Mesenchymal stem cell (in vitro differentiated cells and primary cell): ENCODE data around the gene TEX51.

Experiments used
- DNase-seq: peaks from one replicate; pipeline ENCODE4 v3.0.0-alpha.2; 2013
- H2AFZ ChIP-seq: one replicate; pipeline ENCODE4 v1.6.1; 2013; ENCODE audit warnings: low read depth, mild to moderate bottlenecking, control low read depth, inconsistent platforms, low read length, moderate library complexity
- H2AK5ac ChIP-seq: 2 replicates; pipeline ENCODE4 v1.6.1; 2013; ENCODE audit warnings: low read length, moderate library complexity, mild to moderate bottlenecking, inconsistent platforms; ENCODE audit not compliant: severe bottlenecking
- H2BK120ac ChIP-seq: one replicate; pipeline ENCODE4 v1.6.1; 2013; ENCODE audit warnings: low read depth, mild to moderate bottlenecking, inconsistent platforms, low read length, moderate library complexity
- H2BK12ac ChIP-seq, 2 experiments: one replicate each; pipeline ENCODE4 v1.6.1; 2013; ENCODE audit warnings: inconsistent platforms in 2 of 2, low read length in 2 of 2, mild to moderate bottlenecking in 2 of 2, moderate library complexity in 2 of 2, control low read depth in 1 of 2
- H2BK15ac ChIP-seq: one replicate; pipeline ENCODE4 v1.6.1; 2013; ENCODE audit warnings: mild to moderate bottlenecking, low read depth, inconsistent platforms; ENCODE audit not compliant: poor library complexity, severe bottlenecking
- H2BK5ac ChIP-seq: 2 replicates; pipeline ENCODE4 v1.6.1; 2013; ENCODE audit warnings: low read depth, mild to moderate bottlenecking, low read length, control low read depth, inconsistent platforms; ENCODE audit not compliant: poor library complexity, severe bottlenecking
- H3K14ac ChIP-seq, 2 experiments: one replicate each; pipeline ENCODE4 v1.6.1; 2013; ENCODE audit warnings: inconsistent platforms in 2 of 2, low read length in 2 of 2, control low read depth in 1 of 2, mild to moderate bottlenecking in 1 of 2, moderate library complexity in 1 of 2
- H3K18ac ChIP-seq, 2 experiments: one replicate each; pipeline ENCODE4 v1.6.1; 2013; ENCODE audit warnings: inconsistent platforms in 2 of 2, low read length in 2 of 2, control low read depth in 1 of 2, low read depth in 1 of 2, mild to moderate bottlenecking in 1 of 2
- H3K23ac ChIP-seq, 2 experiments: one replicate each; pipeline ENCODE4 v1.6.1; 2013; ENCODE audit warnings: inconsistent platforms in 2 of 2, low read length in 2 of 2, mild to moderate bottlenecking in 2 of 2, moderate library complexity in 2 of 2, control low read depth in 1 of 2
- H3K27ac ChIP-seq: 2 replicates; pipeline ENCODE4 v1.5.1; 2013; ENCODE audit warnings: mild to moderate bottlenecking, moderate library complexity, low read length, control low read depth, inconsistent platforms; ENCODE audit not compliant: poor library complexity, severe bottlenecking
- H3K27me3 ChIP-seq, 2 experiments: 2 replicates each; pipeline versions ENCODE4 v1.6.1 to v1.7.0; 2013; ENCODE audit warnings: low read length in 2 of 2, mild to moderate bottlenecking in 2 of 2, moderate library complexity in 2 of 2, control low read depth in 1 of 2, inconsistent platforms in 1 of 2; ENCODE audit not compliant: control insufficient read depth in 1 of 2, insufficient read depth in 1 of 2
- H3K36me3 ChIP-seq, 2 experiments: 2 replicates each; pipeline versions ENCODE4 v1.6.1 to v1.7.0; 2013; ENCODE audit warnings: low read length in 2 of 2, control low read depth in 1 of 2, inconsistent platforms in 1 of 2, low read depth in 1 of 2, mild to moderate bottlenecking in 1 of 2; ENCODE audit not compliant: insufficient read depth in 2 of 2, control insufficient read depth in 1 of 2
- H3K4ac ChIP-seq, 2 experiments: one replicate each; pipeline ENCODE4 v1.6.1; 2013; ENCODE audit warnings: inconsistent platforms in 2 of 2, low read length in 2 of 2, mild to moderate bottlenecking in 2 of 2, moderate library complexity in 2 of 2, control low read depth in 1 of 2, low read depth in 1 of 2
- H3K4me1 ChIP-seq: 2 replicates; pipeline ENCODE4 v1.6.1; 2013; ENCODE audit warnings: low read depth, low read length, control low read depth; ENCODE audit not compliant: control insufficient read depth, insufficient read depth
- H3K4me2 ChIP-seq: 2 replicates; pipeline ENCODE4 v1.6.1; 2013; ENCODE audit warnings: low read length, mild to moderate bottlenecking, inconsistent platforms; ENCODE audit not compliant: poor library complexity, severe bottlenecking
- H3K4me3 ChIP-seq, 2 experiments: 2 replicates each; pipeline versions ENCODE4 v1.5.1 to v1.7.0; 2013; ENCODE audit warnings: low read length in 2 of 2, mild to moderate bottlenecking in 2 of 2, control low read depth in 1 of 2, low read depth in 1 of 2; ENCODE audit not compliant: insufficient read depth in 1 of 2
- H3K79me1 ChIP-seq: replicated peaks from 2 replicates; pipeline ENCODE4 v1.6.1; 2013; ENCODE audit warnings: mild to moderate bottlenecking, control low read depth, low read length, inconsistent platforms; ENCODE audit not compliant: poor library complexity, severe bottlenecking
- H3K9ac ChIP-seq: 2 replicates; pipeline ENCODE4 v1.7.0; 2013; ENCODE audit warnings: mild to moderate bottlenecking, low read length, moderate library complexity
- H3K9me3 ChIP-seq: 2 replicates; pipeline ENCODE4 v1.7.0; 2013; ENCODE audit warnings: mild to moderate bottlenecking, low read length; ENCODE audit not compliant: control insufficient read depth
- H4K8ac ChIP-seq: one replicate; pipeline ENCODE4 v1.6.1; 2013; ENCODE audit warnings: inconsistent platforms, mild to moderate bottlenecking, low read length, moderate library complexity
- H4K91ac ChIP-seq: one replicate; pipeline ENCODE4 v1.6.1; 2013; ENCODE audit warnings: mild to moderate bottlenecking, low read length, inconsistent platforms
- WGBS: methylation state at CpG from one replicate; pipeline ENCODE4 v1.1.7; 2013; ENCODE audit warnings: mixed read lengths; 5-methylcytosine and 5-hydroxymethylcytosine counted together

TEX51 gene

DNA sequence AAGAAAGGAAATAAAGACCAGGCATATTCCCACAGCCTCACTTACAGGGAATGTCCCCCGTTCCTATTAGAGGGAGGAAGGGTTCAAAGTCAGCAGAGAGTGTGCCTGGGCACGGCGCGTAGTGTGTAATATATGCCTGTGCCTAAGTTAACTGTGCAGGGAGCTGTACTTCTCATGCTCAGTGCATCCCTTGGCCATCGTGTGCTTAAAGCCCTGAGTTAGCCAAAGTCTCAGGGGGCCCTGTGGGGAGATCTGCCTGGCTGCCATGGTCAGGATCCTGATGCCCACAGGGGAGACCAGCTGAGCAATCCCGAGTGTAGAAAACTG is 48.4 kb downstream of the TEX51 start:
- Histone ChIP-seq H3K36me3 (no peaks in the 10 kb centered on the region), H2BK15ac (no peak overlapping the region), H3K4me3 (no peak overlapping the region), H3K18ac (no peak overlapping the region), H4K91ac (no peak overlapping the region), H3K79me1 (no peaks in the 10 kb centered on the region), H3K4me2 (no peak overlapping the region), H2BK12ac (no peak overlapping the region), H3K9me3 (peaks cover 11% of the 10 kb centered on the region), H3K4ac (no peak overlapping the region), H2BK5ac (peak overlapping the region; percentile 48), H3K9ac (no peak overlapping the region), H3K27me3 (peaks cover 3 to 28% of the 10 kb centered on the region in 2 experiments), H3K27ac (peak overlapping the region; percentile 77), H2AK5ac (peak overlapping the region; percentile 76), H2AFZ (no peak overlapping the region), H2BK120ac (no peak overlapping the region), H4K8ac (no peak overlapping the region), H3K14ac (no peak overlapping the region), H3K4me1 (peaks cover 17% of the 10 kb centered on the region), H3K23ac (no peak overlapping the region)
- DNase-seq = no peak
- WGBS = 91% methylated on average over 5 of the region's 6 CpGs

DNA sequence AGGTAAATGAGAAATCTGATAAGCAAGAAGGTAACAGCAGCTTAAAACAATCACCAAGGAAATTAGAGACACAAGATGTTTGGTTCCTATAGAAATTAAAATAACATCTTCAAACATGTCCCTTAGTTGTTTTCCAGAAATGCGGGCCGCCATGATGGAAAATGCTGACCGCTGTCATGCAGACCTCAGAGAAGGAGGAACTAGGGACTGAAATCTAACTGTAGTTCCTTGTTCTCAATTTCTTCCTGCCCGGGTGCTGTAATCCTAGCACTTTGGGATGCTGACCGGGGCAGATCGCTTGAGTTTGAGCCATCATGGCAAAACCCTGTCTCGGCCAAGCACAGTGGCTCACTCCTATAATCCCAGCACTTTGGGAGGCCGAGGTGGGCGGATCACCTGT is 51.1 kb downstream of the TEX51 start:
- Histone ChIP-seq H3K27ac (no peak overlapping the region), H3K4me2 (no peak overlapping the region), H2BK12ac (no peak overlapping the region), H2BK15ac (no peak overlapping the region), H3K36me3 (no peaks in the 10 kb centered on the region), H3K18ac (no peak overlapping the region), H2BK120ac (no peak overlapping the region), H3K9me3 (no peaks in the 10 kb centered on the region), H2BK5ac (no peak overlapping the region), H4K91ac (no peak overlapping the region), H4K8ac (no peak overlapping the region), H3K23ac (no peak overlapping the region), H2AK5ac (no peak overlapping the region), H3K4me1 (peaks cover 17% of the 10 kb centered on the region), H3K14ac (no peak overlapping the region), H3K9ac (no peak overlapping the region), H3K4me3 (no peak overlapping the region), H2AFZ (no peak overlapping the region), H3K79me1 (no peaks in the 10 kb centered on the region), H3K27me3 (peaks cover 0 to 23% of the 10 kb centered on the region in 2 experiments), H3K4ac (no peak overlapping the region)
- WGBS = 95% methylated on average over 9 of the region's 9 CpGs
- no peak for DNase-seq

DNA sequence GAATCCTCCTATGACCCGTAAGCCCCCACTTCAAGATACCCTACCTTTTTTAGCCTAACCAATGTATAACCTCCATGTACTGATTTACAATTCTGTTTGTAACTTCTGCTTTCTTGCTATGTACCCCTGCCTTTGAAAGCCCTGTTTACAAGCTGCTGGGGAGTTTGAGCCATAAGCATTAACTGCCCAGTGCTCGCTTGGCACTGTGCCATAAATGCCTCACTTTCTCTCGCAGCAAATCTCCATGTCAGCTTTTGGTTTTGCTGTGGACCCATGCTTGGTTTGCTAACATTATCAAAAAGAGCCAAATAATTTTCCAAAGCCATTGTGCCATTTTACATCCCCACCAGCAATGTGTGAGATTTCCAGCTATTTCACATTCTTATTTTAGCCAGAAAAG is 51.8 kb downstream of the TEX51 start:
- no peak overlapping the region for H3K14ac ChIP-seq
- no peak overlapping the region for H4K8ac ChIP-seq
- H3K4ac ChIP-seq = no peak overlapping the region
- H3K23ac ChIP-seq = no peak overlapping the region
- DNase-seq = no peak
- no peak overlapping the region for H2BK5ac ChIP-seq
- no peaks in the 10 kb centered on the region for H3K36me3 ChIP-seq
- H2AK5ac ChIP-seq = peak overlapping the region; percentile 23
- no peak overlapping the region for H2AFZ ChIP-seq
- no peaks in the 10 kb centered on the region for H3K9me3 ChIP-seq
- H3K9ac ChIP-seq = no peak overlapping the region
- H3K27ac ChIP-seq = no peak overlapping the region
- no peak overlapping the region for H2BK12ac ChIP-seq
- no peak overlapping the region for H3K4me3 ChIP-seq
- H3K4me2 ChIP-seq = no peak overlapping the region
- H2BK15ac ChIP-seq = no peak overlapping the region
- H3K79me1 ChIP-seq = no peaks in the 10 kb centered on the region
- H3K4me1 ChIP-seq = peaks cover 14% of the 10 kb centered on the region
- H2BK120ac ChIP-seq = no peak overlapping the region
- 85% methylated on average over 3 of the region's 3 CpGs for WGBS
- no peak overlapping the region for H4K91ac ChIP-seq
- H3K18ac ChIP-seq = no peak overlapping the region
- H3K27me3 ChIP-seq = peaks cover 0 to 30% of the 10 kb centered on the region in 2 experiments
